ENCODE measurements around the gene ELFN1.

The ELFN1 gene

DNA sequence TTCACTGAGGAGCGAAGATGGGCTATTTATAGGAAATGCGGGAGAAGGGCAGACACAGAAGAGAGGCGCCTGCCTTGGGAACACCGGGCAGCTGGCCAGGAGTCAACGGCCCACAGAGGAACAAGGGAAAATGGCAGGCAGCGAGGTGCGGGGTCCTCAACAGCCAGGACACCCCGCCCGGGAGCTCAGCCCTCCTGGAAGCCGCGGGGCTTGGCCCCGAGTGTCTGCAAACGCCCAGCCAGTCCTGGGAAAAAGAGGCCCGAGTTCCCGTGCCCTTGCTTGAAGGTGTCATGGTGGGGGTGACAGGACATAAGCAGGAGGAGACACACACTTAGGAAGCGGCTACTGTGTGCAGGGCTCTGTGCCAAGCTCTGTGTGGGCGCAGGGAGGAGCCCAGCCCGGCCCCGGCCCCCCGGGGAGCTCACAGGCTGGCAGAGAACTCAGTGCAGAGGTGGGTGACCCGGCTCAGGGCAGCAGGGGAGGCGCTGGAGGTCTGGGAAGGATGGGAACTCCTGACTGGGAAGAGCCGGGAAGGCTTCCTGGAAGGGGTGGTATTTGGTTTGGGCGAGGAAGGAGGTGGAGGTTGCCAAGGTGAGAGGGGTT, 79.9 kb downstream of the ELFN1 start:
- TF ChIP-seq, protein P1, sequence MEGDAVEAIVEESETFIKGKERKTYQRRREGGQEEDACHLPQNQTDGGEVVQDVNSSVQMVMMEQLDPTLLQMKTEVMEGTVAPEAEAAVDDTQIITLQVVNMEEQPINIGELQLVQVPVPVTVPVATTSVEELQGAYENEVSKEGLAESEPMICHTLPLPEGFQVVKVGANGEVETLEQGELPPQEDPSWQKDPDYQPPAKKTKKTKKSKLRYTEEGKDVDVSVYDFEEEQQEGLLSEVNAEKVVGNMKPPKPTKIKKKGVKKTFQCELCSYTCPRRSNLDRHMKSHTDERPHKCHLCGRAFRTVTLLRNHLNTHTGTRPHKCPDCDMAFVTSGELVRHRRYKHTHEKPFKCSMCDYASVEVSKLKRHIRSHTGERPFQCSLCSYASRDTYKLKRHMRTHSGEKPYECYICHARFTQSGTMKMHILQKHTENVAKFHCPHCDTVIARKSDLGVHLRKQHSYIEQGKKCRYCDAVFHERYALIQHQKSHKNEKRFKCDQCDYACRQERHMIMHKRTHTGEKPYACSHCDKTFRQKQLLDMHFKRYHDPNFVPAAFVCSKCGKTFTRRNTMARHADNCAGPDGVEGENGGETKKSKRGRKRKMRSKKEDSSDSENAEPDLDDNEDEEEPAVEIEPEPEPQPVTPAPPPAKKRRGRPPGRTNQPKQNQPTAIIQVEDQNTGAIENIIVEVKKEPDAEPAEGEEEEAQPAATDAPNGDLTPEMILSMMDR (IDR thresholded peaks at IDR 0.05; ENCODE audit: low read depth, low read length, missing control alignments): no peak
- DNase-seq (ENCODE audit: extremely low read depth, low read depth): no peak
- H3K4me3 ChIP-seq (replicated peaks; ENCODE audit: low read depth, low read length): no peak overlapping the region

DNA sequence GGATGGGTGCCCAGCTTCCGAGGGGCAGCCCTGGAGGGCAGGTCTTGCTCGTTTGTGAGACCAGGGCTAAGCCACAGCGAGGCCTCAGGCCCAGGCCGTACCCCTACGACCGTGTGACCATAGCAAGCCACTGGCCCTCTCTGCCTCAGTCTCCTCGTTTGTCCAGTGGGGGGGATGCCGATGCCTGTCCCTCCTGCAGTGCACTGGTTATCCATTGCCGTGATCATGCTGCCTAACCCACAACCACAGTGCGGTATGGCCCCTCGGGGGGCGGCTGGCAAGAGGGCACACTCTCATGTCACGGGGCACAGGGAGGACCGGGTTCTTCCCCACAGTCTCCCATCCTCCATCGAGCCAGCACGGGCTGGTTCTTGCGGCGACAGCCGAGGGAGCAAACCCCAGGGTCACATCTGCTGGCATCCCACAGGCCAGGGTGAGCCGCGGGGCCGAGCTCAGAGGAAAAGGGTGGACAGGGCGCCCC, 80.5 kb downstream of the ELFN1 start:
- TF ChIP-seq, protein P1 (IDR thresholded peaks at IDR 0.05; ENCODE audit: low read depth, low read length, missing control alignments): no peak
- no peak overlapping the region for H3K4me3 ChIP-seq (replicated peaks; ENCODE audit: low read depth, low read length)
- no peak for DNase-seq (ENCODE audit: extremely low read depth, low read depth)

DNA sequence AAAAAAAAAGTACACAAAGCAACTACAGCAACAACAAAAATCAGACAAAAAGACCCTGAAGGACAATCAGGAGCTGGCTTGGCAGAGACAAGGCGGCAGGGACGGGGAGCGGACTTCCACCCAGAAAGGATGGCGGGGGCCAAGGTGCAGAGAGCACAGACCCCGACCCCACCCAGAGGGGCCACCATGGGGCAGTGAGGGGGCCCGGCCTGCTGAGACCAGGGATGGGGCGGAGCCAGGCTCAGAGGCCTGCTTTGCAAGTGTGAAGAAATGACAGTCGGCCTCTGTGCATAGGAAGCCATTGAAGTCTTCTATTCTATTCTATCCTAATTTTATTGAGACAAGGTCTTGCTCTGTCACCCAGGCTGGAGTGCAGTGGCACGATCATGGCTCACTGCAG, 82.0 kb downstream of the ELFN1 start:
- no peak for DNase-seq (ENCODE audit: extremely low read depth, low read depth)
- TF ChIP-seq, protein P1 (IDR thresholded peaks at IDR 0.05; ENCODE audit: low read depth, low read length, missing control alignments): no peak
- no peak overlapping the region for H3K4me3 ChIP-seq (replicated peaks; ENCODE audit: low read depth, low read length)

DNA sequence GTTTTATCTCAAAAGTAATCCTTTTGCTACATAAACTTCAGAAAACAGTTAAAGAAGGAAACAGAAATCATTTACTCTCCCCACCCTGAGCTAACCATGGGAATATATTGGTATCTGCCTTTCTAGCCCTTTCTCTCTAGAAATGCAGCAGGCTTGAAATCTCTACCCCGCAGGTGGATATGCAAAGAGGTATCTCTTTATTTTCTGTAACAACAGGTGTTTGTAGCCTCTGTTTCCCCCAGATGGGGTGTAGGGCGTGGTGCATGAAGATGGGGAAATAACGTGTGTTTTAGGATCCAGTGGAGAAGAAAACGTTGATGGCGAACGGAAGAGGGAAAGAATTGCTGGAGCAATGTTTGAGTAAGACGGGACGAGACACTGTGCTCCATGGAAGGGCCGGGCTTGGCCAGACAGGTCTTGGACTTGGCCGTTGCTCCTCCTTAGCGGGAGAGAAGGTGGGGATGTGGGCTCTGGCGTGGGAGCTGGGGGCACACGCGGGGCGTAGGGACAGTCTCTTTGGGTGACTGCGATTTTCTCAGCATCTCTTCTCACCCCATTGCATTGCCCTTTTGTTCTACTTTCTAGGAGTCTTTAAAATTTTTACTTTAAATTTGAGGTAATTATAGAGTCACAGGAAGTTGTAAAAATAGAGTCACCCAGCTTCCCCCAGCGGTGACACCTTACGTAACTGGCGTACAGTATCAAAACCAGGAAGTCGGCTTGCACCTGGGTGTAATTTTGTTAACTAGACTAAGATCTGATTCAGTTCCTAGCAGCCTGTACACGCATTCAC, 82.9 kb downstream of the ELFN1 start:
- no peak overlapping the region for H3K4me3 ChIP-seq (replicated peaks; ENCODE audit: low read depth, low read length)
- no peak for DNase-seq (ENCODE audit: extremely low read depth, low read depth)
- TF ChIP-seq, protein P1 (IDR thresholded peaks at IDR 0.05; ENCODE audit: low read depth, low read length, missing control alignments): no peak

DNA sequence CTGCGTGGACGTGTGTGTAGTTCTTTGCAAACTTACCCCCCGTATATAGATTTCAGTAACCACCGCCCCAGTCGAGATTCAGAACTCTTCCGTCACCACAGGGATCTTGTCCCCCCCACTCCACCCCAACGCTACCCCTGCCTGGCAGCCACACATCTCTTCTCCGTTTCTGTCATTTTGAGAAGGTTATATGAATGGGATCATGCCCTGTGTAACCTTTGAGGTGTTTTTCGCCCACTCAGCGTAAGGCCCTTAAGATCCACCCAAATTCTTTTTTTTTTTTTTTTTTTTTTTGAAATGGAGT, 83.4 kb downstream of the ELFN1 start:
- no peak overlapping the region for H3K4me3 ChIP-seq (replicated peaks; ENCODE audit: low read depth, low read length)
- TF ChIP-seq, protein P1 (IDR thresholded peaks at IDR 0.05; ENCODE audit: low read depth, low read length, missing control alignments): no peak

DNA sequence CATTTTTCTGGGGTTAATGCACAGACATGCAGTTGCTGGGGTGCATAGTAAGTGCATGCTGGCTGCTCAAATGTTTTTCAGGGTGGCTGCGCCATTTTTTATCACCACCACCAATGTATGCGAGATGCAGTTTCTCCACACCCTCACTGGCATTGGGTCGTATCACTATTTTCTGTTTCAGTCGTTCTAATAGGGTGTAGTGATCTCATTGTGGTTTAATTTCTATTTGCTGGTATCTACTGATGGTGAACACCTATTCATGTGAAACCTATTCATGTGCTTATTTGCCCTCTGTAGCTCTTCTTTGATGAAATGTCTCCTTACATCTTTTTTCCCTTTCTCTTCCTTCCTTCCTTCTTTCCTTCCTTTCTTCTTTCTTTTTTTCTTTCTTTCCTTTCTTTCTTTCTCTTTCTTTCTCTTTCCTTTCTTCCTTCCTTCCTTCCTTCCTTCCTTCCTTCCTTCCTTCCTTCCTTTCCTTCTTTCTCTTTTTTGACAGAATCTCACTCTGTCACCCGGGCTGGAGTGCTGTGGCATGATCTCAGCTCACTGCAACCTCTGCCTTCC, 84.3 kb downstream of the ELFN1 start:
- TF ChIP-seq, protein P1 (IDR thresholded peaks at IDR 0.05; ENCODE audit: low read depth, low read length, missing control alignments): no peak
- no peak overlapping the region for H3K4me3 ChIP-seq (replicated peaks; ENCODE audit: low read depth, low read length)
- DNase-seq (ENCODE audit: extremely low read depth, low read depth): no peak

More for the DNA sequence above, 83.4 kb downstream of the ELFN1 start:
- no peak for DNase-seq (ENCODE audit: extremely low read depth, low read depth)
